Mesendoderm (in vitro differentiated cells): ENCODE data around the gene PPP2R5E.

Experiments used
- DNase-seq: peaks from one replicate; pipeline ENCODE4 v3.0.0; 2013
- H2AK5ac ChIP-seq: 2 replicates; pipeline ENCODE4 v1.6.1; 2013; ENCODE audit warnings: low read length, inconsistent platforms
- H2BK120ac ChIP-seq: 2 replicates; pipeline ENCODE4 v1.6.1; 2013; ENCODE audit warnings: low read depth, mild to moderate bottlenecking, low read length, moderate library complexity, mixed read lengths
- H2BK15ac ChIP-seq: replicated peaks from 2 replicates; pipeline ENCODE4 v1.6.1; 2013; ENCODE audit warnings: low read depth, mild to moderate bottlenecking, moderate library complexity
- H2BK5ac ChIP-seq: 2 replicates; pipeline ENCODE4 v1.6.1; 2013; ENCODE audit warnings: low read length, inconsistent platforms
- H3K18ac ChIP-seq: 2 replicates; pipeline ENCODE4 v1.6.1; 2013; ENCODE audit warnings: mild to moderate bottlenecking, low read length, mixed read lengths
- H3K23ac ChIP-seq: one replicate; pipeline ENCODE4 v1.6.1; 2013; ENCODE audit warnings: low read length
- H3K27ac ChIP-seq: 2 replicates; pipeline ENCODE4 v1.5.1; 2013; ENCODE audit warnings: low read depth, mild to moderate bottlenecking, inconsistent platforms, low read length, moderate library complexity
- H3K27me3 ChIP-seq: 2 replicates; pipeline ENCODE4 v1.6.1; 2013; ENCODE audit warnings: low read length, control low read depth, mild to moderate bottlenecking, inconsistent platforms; ENCODE audit not compliant: insufficient read depth, poor library complexity
- H3K36me3 ChIP-seq: 2 replicates; pipeline ENCODE4 v1.6.1; 2013; ENCODE audit warnings: low read length, inconsistent platforms; ENCODE audit not compliant: control insufficient read depth, insufficient read depth
- H3K4ac ChIP-seq: one replicate; pipeline ENCODE4 v1.6.1; 2013; ENCODE audit warnings: low read depth, mild to moderate bottlenecking, low read length, moderate library complexity
- H3K4me1 ChIP-seq: 2 replicates; pipeline ENCODE4 v1.6.1; 2013; ENCODE audit warnings: low read depth, low read length, inconsistent platforms; ENCODE audit not compliant: control insufficient read depth
- H3K4me2 ChIP-seq: 2 replicates; pipeline ENCODE4 v1.6.1; 2013; ENCODE audit warnings: low read length
- H3K4me3 ChIP-seq: 2 replicates; pipeline ENCODE4 v1.5.1; 2013; ENCODE audit warnings: mild to moderate bottlenecking, low read length
- H3K56ac ChIP-seq: one replicate; pipeline ENCODE4 v1.6.1; 2013; ENCODE audit warnings: low read length
- H3K79me1 ChIP-seq: 2 replicates; pipeline ENCODE4 v1.6.1; 2013; ENCODE audit warnings: low read length, inconsistent platforms
- H3K79me2 ChIP-seq: 2 replicates; pipeline ENCODE4 v1.6.1; 2013; ENCODE audit warnings: mild to moderate bottlenecking, low read length; ENCODE audit not compliant: control insufficient read depth, insufficient read depth
- H3K9ac ChIP-seq: 2 replicates; pipeline ENCODE4 v1.6.1; 2013; ENCODE audit warnings: low read length, inconsistent platforms
- H4K5ac ChIP-seq: one replicate; pipeline ENCODE4 v1.6.1; 2013; ENCODE audit warnings: low read length
- H4K8ac ChIP-seq: one replicate; pipeline ENCODE4 v1.6.1; 2013; ENCODE audit warnings: low read depth, mild to moderate bottlenecking, control low read depth, low read length, moderate library complexity
- WGBS: extraction: QIAGEN DNeasy Blood & Tissue Kit; methylation state at CpG from one replicate; pipeline ENCODE4 v1.1.7; 2013; ENCODE audit warnings: low lambda C conversion rate, missing lambda C conversion rate; ENCODE audit not compliant: insufficient coverage; ENCODE audit errors: extremely low coverage; 5-methylcytosine and 5-hydroxymethylcytosine counted together

Gene PPP2R5E

DNA sequence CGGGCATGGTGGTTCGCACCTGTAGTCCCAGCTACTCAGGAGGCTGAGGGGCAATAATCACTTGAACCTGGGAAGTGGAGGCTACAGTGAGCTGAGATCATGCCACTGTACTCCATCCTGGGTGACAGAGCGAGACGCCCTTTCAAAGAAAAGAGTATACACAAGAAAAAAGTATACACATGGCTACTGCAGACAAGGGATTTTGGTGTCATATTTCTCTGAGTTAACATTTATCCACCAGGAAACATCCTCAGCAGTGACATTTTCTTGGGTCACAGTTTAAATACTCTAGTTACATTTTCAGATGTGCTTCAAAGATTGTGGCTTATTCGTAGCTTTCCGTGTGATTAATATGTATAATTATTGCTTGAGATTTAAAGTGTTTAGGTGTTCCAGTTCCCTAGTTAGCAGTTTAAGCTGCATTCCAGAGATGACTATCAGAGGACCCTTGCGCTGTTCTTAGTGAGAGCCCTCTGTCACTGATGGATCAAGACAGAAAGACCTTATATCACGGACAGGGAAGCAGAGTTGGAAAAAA is 4.7 kb upstream of the PPP2R5E start:
- DNase-seq: no peak
- Histone ChIP-seq H2BK15ac (no peak overlapping the region), H4K5ac (no peak overlapping the region), H3K4me3 (no peak overlapping the region), H3K23ac (no peak overlapping the region), H3K4me2 (no peak overlapping the region), H3K18ac (no peak overlapping the region), H2BK5ac (no peak overlapping the region), H3K27me3 (no peaks in the 10 kb centered on the region), H2BK120ac (no peak overlapping the region), H2AK5ac (no peak overlapping the region), H4K8ac (no peak overlapping the region), H3K4me1 (no peaks in the 10 kb centered on the region), H3K27ac (no peak overlapping the region), H3K36me3 (no peaks in the 10 kb centered on the region), H3K79me1 (no peaks in the 10 kb centered on the region), H3K56ac (no peak overlapping the region), H3K9ac (no peak overlapping the region), H3K4ac (no peak overlapping the region), H3K79me2 (no peaks in the 10 kb centered on the region)
- WGBS: no CpG with 5 or more reads among the region's 8 CpGs

DNA sequence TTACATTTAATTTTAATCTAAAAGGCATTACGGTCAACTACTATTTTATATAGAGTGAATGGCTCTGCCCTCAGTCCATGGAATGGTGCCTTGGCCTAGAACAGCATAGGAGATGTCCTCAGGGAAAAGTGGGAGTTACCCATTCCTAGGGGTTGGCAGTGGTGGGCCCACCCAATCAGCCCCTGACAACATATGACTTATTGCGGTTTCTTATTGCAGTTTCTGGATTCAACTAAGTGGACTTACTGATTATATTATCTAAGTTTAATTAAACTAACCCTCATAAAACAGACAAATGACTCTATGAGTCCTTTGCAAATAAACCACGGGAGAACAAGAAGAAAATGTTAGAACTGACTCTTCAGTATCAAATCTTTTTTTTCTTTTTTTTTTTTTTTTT is 2.3 kb upstream of the PPP2R5E start:
- Histone ChIP-seq H3K27me3 (no peaks in the 10 kb centered on the region), H3K4me3 (no peak overlapping the region), H2BK120ac (no peak overlapping the region), H3K56ac (no peak overlapping the region), H2AK5ac (no peak overlapping the region), H3K9ac (no peak overlapping the region), H2BK5ac (no peak overlapping the region), H3K36me3 (no peaks in the 10 kb centered on the region), H3K23ac (no peak overlapping the region), H3K18ac (no peak overlapping the region), H3K4me1 (no peaks in the 10 kb centered on the region), H4K8ac (no peak overlapping the region), H3K27ac (no peak overlapping the region), H2BK15ac (no peak overlapping the region), H3K79me1 (no peaks in the 10 kb centered on the region), H3K4ac (no peak overlapping the region), H3K79me2 (peaks cover 17% of the 10 kb centered on the region), H3K4me2 (no peak overlapping the region), H4K5ac (no peak overlapping the region)
- no CpG with 5 or more reads among the region's 3 CpGs for WGBS
- DNase-seq: no peak

DNA sequence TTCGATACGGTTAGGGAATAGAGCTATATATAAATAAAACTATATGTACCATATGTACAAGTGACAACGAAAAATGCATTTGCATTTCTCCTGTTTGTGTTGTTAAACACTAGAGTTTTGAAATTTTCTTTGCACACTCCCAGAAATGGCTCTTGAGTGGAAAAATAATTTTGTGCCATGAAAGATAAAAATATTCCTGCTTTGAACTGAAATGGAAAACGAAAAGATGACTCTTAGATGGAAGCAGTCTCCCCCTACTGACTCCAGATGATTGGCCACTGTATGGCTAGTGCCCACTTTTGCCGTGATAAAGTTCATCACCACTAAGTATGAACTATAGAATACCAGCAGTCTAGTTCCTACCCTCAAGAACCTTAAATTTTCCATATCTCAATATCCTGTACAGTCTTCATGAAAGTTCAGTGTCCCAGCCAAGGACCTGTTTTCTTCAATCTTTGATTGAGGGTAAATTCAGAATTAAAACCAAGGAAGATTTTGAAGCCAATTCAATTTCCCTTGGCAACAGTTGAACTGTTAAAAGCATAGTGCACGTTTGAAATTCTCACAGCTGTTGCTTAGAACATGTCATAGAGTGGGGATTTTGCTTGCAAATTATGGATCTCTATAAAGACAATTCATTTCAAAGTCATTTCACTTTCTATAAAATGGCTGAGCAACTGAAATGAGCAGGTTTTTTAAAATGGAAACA is 1.6 kb upstream of the PPP2R5E start:
- H3K4me2 ChIP-seq: no peak overlapping the region
- H3K4ac ChIP-seq: no peak overlapping the region
- peaks cover 18% of the 10 kb centered on the region for H3K79me2 ChIP-seq
- no peak for DNase-seq
- no peak overlapping the region for H2BK5ac ChIP-seq
- WGBS: no CpG with 5 or more reads among the region's 6 CpGs
- H4K8ac ChIP-seq: no peak overlapping the region
- no peak overlapping the region for H3K4me3 ChIP-seq
- no peak overlapping the region for H3K27ac ChIP-seq
- no peak overlapping the region for H3K23ac ChIP-seq
- H3K18ac ChIP-seq: no peak overlapping the region
- H3K27me3 ChIP-seq: no peaks in the 10 kb centered on the region
- no peaks in the 10 kb centered on the region for H3K4me1 ChIP-seq
- no peaks in the 10 kb centered on the region for H3K36me3 ChIP-seq
- H3K9ac ChIP-seq: no peak overlapping the region
- no peak overlapping the region for H2AK5ac ChIP-seq
- no peak overlapping the region for H4K5ac ChIP-seq
- H2BK15ac ChIP-seq: no peak overlapping the region
- no peak overlapping the region for H3K56ac ChIP-seq
- no peak overlapping the region for H2BK120ac ChIP-seq
- H3K79me1 ChIP-seq: no peaks in the 10 kb centered on the region

DNA sequence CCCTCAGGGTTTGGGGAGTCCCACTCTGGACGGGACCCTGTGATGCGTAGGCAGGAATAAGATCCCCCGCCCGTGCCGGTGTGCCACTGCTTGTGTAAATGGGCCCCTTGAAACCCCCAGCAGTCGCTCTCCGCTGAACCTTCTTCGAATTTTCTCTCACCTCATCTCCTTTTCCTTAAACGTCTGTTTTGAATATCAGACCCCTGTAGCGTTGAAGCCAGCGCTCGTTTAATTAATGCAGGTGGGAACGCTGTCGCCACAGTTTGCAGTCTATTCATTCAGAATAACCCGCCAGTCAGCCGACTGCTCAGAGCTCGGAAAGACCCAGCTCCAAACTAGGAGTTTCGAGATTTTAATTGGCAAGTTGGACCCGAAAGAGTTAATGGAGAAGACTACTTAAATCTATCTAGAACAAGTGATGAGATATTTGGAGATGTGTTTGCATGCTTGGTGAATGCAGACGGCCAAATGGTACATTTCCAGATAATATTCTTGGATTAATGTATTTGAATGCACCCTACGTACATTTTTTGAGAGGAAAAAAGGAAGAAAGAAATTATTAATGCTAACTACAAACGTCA is 739 bp upstream of the PPP2R5E start:
- peak overlapping the region; percentile 90 for H3K4me3 ChIP-seq
- H3K79me1 ChIP-seq: peaks cover 2% of the 10 kb centered on the region
- H3K4me2 ChIP-seq: peak overlapping the region; percentile 78
- peak overlapping the region; percentile 60 for H3K4ac ChIP-seq
- peaks cover 2% of the 10 kb centered on the region for H3K36me3 ChIP-seq
- no peaks in the 10 kb centered on the region for H3K27me3 ChIP-seq
- H4K5ac ChIP-seq: no peak overlapping the region
- DNase-seq: no peak
- peak overlapping the region; percentile 96 for H3K9ac ChIP-seq
- H3K56ac ChIP-seq: peak overlapping the region; percentile 93
- H4K8ac ChIP-seq: no peak overlapping the region
- H2BK120ac ChIP-seq: no peak overlapping the region
- H3K79me2 ChIP-seq: peaks cover 20% of the 10 kb centered on the region
- peak overlapping the region; percentile 83 for H3K18ac ChIP-seq
- no peak overlapping the region for H2BK15ac ChIP-seq
- WGBS: no CpG with 5 or more reads among the region's 22 CpGs
- H3K23ac ChIP-seq: no peak overlapping the region
- H2BK5ac ChIP-seq: peak overlapping the region; percentile 65
- H2AK5ac ChIP-seq: no peak overlapping the region
- no peaks in the 10 kb centered on the region for H3K4me1 ChIP-seq
- H3K27ac ChIP-seq: peak overlapping the region; percentile 94

DNA sequence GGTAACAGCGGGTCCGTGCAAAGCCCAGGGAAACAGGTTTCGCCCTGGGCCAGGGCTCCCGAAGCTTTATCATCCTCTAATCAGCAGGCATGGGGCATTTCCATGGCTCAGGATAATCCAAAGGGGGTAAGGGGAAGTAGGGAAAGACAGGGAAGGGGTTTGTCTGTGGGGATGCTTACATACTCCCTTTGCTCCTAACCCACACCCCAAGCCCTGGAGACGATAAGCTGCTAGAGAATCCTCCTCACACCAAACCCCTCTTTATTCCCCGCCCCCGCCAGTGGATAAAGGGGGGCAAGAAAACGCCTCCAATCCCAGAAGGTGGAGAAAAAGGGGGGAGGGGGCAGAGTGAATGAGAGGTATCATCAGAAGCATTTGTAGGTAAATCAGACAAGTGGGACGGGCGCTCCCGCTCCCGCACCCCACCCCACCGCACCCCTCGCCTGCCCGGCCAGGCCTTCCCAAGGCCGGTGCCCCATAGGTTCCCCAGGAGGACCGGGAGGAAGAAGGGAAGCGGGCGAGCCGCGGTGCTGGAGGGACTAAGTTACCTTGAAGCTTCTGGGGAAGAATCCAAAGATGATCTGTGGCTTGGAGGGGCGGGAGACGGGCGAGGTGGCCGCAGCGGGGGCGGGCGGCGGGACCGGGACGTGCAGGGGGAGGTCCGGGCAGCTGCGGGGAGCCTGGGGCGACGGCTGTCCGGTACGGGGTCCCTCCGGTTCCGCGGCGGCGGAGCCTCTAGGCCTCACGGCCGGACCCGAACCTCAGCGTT is 762 bp downstream of the PPP2R5E start:
- no peak overlapping the region for H2BK5ac ChIP-seq
- peak; percentile 61 for DNase-seq
- H4K5ac ChIP-seq: no peak overlapping the region
- no peaks in the 10 kb centered on the region for H3K4me1 ChIP-seq
- peak overlapping the region; percentile 97 for H3K27ac ChIP-seq
- no peak overlapping the region for H2AK5ac ChIP-seq
- no CpG with 5 or more reads among the region's 46 CpGs for WGBS
- H4K8ac ChIP-seq: no peak overlapping the region
- peak overlapping the region; percentile 86 for H3K18ac ChIP-seq
- peak overlapping the region; percentile 44 for H3K4ac ChIP-seq
- peaks cover 2% of the 10 kb centered on the region for H3K79me1 ChIP-seq
- peaks cover 20% of the 10 kb centered on the region for H3K79me2 ChIP-seq
- no peak overlapping the region for H2BK120ac ChIP-seq
- peak overlapping the region; percentile 84 for H3K23ac ChIP-seq
- H3K56ac ChIP-seq: peak overlapping the region; percentile 92
- peak overlapping the region; percentile 60 for H3K4me3 ChIP-seq
- H3K36me3 ChIP-seq: peaks cover 2% of the 10 kb centered on the region
- H3K27me3 ChIP-seq: no peaks in the 10 kb centered on the region
- no peak overlapping the region for H2BK15ac ChIP-seq
- H3K4me2 ChIP-seq: peak overlapping the region; percentile 74
- H3K9ac ChIP-seq: peak overlapping the region; percentile 91
